Fibroblast of lung (primary cell): ENCODE measurements around the gene ZNF300. TPM values are rescaled to one million over a fixed set of nuclear protein-coding genes. Genes with fewer than 3 reads are reported as not detected.
"Not testable (repeated sequence)": the region's sequence is repeated elsewhere in the genome, so short reads cannot be mapped to it uniquely, and the experiment has no call there.

Experiments
- DNase-seq, 2 donors: peaks; one replicate each; pipeline versions ENCODE4 v3.0.0 to v3.0.0-alpha.2; 2010; ENCODE audit warnings: low read depth in 2 of 2
- H2AFZ ChIP-seq: 2 replicates; pipeline ENCODE4 v1.5.1; 2012; ENCODE audit warnings: low read length, control low read depth, inconsistent platforms
- H3K27ac ChIP-seq: 2 replicates; pipeline ENCODE4 v1.5.1; 2011; ENCODE audit warnings: low read length, control low read depth; ENCODE audit not compliant: insufficient read depth
- H3K27me3 ChIP-seq: 2 replicates; pipeline ENCODE4 v1.5.1; 2011; ENCODE audit warnings: mild to moderate bottlenecking, low read length; ENCODE audit not compliant: control insufficient read depth, insufficient read depth
- H3K36me3 ChIP-seq: 2 replicates; pipeline ENCODE4 v1.5.1; 2011; ENCODE audit warnings: low read length; ENCODE audit not compliant: control insufficient read depth, insufficient read depth
- H3K4me1 ChIP-seq: 2 replicates; pipeline ENCODE4 v1.5.1; 2011; ENCODE audit warnings: low read length; ENCODE audit not compliant: control insufficient read depth, insufficient read depth; ENCODE audit errors: extremely low read depth
- H3K4me2 ChIP-seq: 2 replicates; pipeline ENCODE4 v1.5.1; 2011; ENCODE audit warnings: low read length, control low read depth; ENCODE audit not compliant: insufficient read depth; ENCODE audit errors: extremely low read depth
- H3K4me3 ChIP-seq, 4 experiments: fragments of 200-600 bp in 1 of 4; sonication (generic) in 1 of 4; replicated peaks in 1 of 4; 2 replicates each; pipeline ENCODE4 v1.5.1; 2011 to 2016; ENCODE audit warnings: low read length in 4 of 4, low read depth in 3 of 4, mild to moderate bottlenecking in 3 of 4, control low read depth in 2 of 4, inconsistent platforms in 1 of 4, mixed read lengths in 1 of 4; ENCODE audit not compliant: insufficient read depth in 1 of 4; ENCODE audit errors: control extremely low read depth in 1 of 4
- H3K79me2 ChIP-seq: 2 replicates; pipeline ENCODE4 v1.5.1; 2012; ENCODE audit warnings: mild to moderate bottlenecking, low read length, inconsistent platforms; ENCODE audit not compliant: control insufficient read depth, insufficient read depth
- H3K9ac ChIP-seq: 2 replicates; pipeline ENCODE4 v1.5.1; 2011; ENCODE audit warnings: mild to moderate bottlenecking, low read length, control low read depth; ENCODE audit not compliant: insufficient read depth
- H3K9me3 ChIP-seq: 2 replicates; pipeline ENCODE4 v1.5.1; 2012; ENCODE audit warnings: low read depth, low read length; ENCODE audit not compliant: control insufficient read depth, insufficient read depth
- H4K20me1 ChIP-seq: 2 replicates; pipeline ENCODE4 v1.5.1; 2011; ENCODE audit warnings: low read length; ENCODE audit not compliant: control insufficient read depth, insufficient read depth; ENCODE audit errors: extremely low read depth
- EZH2 ChIP-seq: IDR thresholded peaks from 2 replicates; pipeline ENCODE4 v1.5.1; 2012; ENCODE audit warnings: low read length, control low read depth, mild to moderate bottlenecking; ENCODE audit errors: missing control alignments
- polyA plus RNA-seq, 2 donors: library from polyadenylated mRNA; depleted of rRNA in 1 of 2; stranded (reverse) in 1 of 2; unstranded in 1 of 2; fragments of >200 nt; gene quantifications; 2 replicates each; pipeline ENCODE4 v1.2.1, GENCODE V29; 2011 to 2012; ENCODE audit warnings: missing spikeins in 1 of 2
- total RNA-seq: library from RNA; depleted of rRNA; stranded (reverse); fragments of >200 nt; gene quantifications from 2 replicates; pipeline ENCODE4 v1.2.1, GENCODE V29; 2014
- TF ChIP-seq, protein P1 (sequence below), 2 donors: IDR thresholded peaks in 1 of 2; conservative IDR thresholded peaks in 1 of 2; 1 replicate in 1 of 2; 2 replicates in 1 of 2; pipeline ENCODE4 v1.5.1; 2011 to 2012; ENCODE audit warnings: low read length in 2 of 2, control low read depth in 1 of 2, inconsistent platforms in 1 of 2, low read depth in 1 of 2, mild to moderate bottlenecking in 1 of 2

ZNF300 gene
- total and polyA plus RNA-seq, 2 donors (not counting 1 experiment from before 2014, with no cell fraction given) = 5.2 to 9.9 TPM

DNA sequence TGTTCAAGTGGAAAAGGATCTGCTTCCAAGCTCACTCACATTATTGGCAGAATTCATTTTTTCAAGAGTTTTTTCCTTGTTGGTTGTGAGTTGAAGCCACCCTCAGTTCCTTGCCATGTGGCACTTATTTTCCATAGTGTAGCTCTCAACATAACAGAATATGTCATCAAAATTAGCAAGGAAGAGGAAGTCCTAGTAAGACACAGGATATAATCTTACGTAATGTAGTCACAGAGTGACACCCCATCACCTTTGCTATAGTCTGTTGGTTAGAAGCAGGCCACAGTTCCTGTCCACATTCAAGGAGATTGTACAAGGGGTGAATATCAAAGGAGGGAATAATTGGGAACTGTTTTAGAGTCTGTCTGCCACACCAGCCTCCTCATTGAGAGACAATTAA is 42.7 kb downstream of the ZNF300 start:
- no peaks in the 10 kb centered on the region for H3K4me1 ChIP-seq
- H3K4me3 ChIP-seq = no peak overlapping the region
- TF ChIP-seq, protein P1, sequence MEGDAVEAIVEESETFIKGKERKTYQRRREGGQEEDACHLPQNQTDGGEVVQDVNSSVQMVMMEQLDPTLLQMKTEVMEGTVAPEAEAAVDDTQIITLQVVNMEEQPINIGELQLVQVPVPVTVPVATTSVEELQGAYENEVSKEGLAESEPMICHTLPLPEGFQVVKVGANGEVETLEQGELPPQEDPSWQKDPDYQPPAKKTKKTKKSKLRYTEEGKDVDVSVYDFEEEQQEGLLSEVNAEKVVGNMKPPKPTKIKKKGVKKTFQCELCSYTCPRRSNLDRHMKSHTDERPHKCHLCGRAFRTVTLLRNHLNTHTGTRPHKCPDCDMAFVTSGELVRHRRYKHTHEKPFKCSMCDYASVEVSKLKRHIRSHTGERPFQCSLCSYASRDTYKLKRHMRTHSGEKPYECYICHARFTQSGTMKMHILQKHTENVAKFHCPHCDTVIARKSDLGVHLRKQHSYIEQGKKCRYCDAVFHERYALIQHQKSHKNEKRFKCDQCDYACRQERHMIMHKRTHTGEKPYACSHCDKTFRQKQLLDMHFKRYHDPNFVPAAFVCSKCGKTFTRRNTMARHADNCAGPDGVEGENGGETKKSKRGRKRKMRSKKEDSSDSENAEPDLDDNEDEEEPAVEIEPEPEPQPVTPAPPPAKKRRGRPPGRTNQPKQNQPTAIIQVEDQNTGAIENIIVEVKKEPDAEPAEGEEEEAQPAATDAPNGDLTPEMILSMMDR (conservative IDR thresholded peaks at IDR 0.05 in 1 of 2, IDR thresholded peaks at IDR 0.05 in 1 of 2; ENCODE audit: low read depth in 1 of 2, low read length in 2 of 2) = no peak
- TF ChIP-seq EZH2 = no peak
- no peaks in the 10 kb centered on the region for H4K20me1 ChIP-seq
- H2AFZ ChIP-seq = no peak overlapping the region
- H3K27ac ChIP-seq = no peak overlapping the region
- DNase-seq = no peak
- no peak overlapping the region for H3K9ac ChIP-seq
- H3K36me3 ChIP-seq = no peaks in the 10 kb centered on the region
- H3K9me3 ChIP-seq = no peaks in the 10 kb centered on the region
- no peaks in the 10 kb centered on the region for H3K79me2 ChIP-seq
- no peaks in the 10 kb centered on the region for H3K27me3 ChIP-seq
- H3K4me2 ChIP-seq = no peak overlapping the region

DNA sequence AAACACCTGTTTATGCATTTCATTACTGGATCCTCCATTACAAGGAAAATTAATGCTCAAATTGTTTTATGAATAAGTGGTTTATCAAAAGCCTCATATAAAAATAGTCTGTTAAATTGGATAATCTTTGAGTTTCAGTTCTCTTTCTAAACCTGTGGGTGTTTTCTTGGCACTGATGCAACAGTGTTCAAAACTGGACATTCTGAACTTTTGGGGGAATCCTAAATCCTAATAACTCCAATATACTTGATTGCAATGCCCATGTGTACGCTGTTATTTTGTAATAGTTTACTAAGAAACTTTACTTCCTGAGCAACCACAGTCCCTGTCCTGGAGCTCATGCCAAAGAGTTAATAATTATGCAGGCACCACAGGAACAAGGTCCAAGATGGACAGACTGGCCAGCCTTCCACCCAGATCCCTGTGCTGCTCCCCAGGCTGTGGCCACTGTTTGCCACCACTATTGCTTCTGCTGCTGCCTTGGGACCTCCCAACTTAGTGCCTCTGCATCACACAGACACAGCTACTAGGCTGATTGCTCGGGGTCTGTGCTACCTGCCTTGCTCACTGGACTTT is 44.4 kb downstream of the ZNF300 start:
- Histone ChIP-seq H3K36me3 (no peaks in the 10 kb centered on the region), H3K27ac (no peak overlapping the region), H2AFZ (no peak overlapping the region), H3K4me3 (no peak overlapping the region), H3K4me2 (no peak overlapping the region), H3K27me3 (no peaks in the 10 kb centered on the region), H4K20me1 (no peaks in the 10 kb centered on the region), H3K9me3 (no peaks in the 10 kb centered on the region), H3K79me2 (no peaks in the 10 kb centered on the region), H3K9ac (no peak overlapping the region), H3K4me1 (no peaks in the 10 kb centered on the region)
- TF ChIP-seq, protein P1 (conservative IDR thresholded peaks at IDR 0.05 in 1 of 2, IDR thresholded peaks at IDR 0.05 in 1 of 2; ENCODE audit: low read depth in 1 of 2, low read length in 2 of 2) = no peak
- DNase-seq = no peak

DNA sequence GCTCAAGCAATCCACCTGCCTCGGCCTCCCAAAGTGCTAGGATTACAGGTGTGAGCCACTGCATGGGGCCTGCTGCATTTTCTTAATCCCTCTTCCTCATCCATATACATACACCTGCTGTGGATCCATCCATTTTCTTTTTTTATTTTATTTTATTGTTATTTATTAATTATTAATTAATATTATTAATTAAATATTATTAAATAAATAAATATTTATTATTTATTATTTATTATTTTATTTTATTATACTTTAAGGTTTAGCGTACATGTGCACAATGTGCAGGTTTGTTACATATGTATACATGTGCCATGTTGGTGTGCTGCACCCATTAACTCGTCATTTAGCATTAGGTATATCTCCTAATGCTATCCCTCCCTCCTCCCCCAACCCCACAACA is 48.1 kb downstream of the ZNF300 start:
- H3K9ac ChIP-seq, H3K4me1 ChIP-seq, H3K4me2 ChIP-seq, H3K9me3 ChIP-seq, H2AFZ ChIP-seq, H3K27me3 ChIP-seq, H3K36me3 ChIP-seq, DNase-seq, H3K27ac ChIP-seq, H3K4me3 ChIP-seq, H4K20me1 ChIP-seq, H3K79me2 ChIP-seq: not testable (repeated sequence)
